ENCODE data around the gene VPS37B. TPM values are rescaled to one million over a fixed set of nuclear protein-coding genes. Genes with fewer than 3 reads are reported as not detected.

VPS37B gene
- total RNA-seq, 2 donors from 2014 or later, result 22.7 to 24.1 TPM

DNA sequence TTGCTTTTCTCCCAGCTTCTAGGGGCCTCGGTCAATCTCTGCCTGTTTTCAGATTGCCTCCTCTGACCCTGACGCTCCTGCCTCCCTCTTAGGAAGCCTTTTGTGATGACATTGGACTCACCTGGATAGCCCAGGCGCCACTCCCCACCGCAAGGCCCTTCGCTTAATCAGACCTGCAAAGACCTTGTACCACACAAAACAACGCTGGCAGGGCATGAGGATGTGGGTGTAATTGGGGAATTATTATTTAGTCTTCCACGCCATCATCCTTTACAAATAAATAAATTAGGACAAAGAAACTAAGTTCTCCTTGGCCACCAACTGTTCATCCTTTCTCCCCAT lies 7.7 kb upstream of the VPS37B start:
- no peak overlapping the region for H3K27ac ChIP-seq (ENCODE audit: low read depth, low read length)
- H3K9me3 Mint-ChIP-seq, result peaks cover 4% of the 10 kb centered on the region
- no peaks in the 10 kb centered on the region for H3K9me3 ChIP-seq (ENCODE audit: control insufficient read depth, low read length)
- no peaks in the 10 kb centered on the region for H3K36me3 ChIP-seq (ENCODE audit: control insufficient read depth, insufficient read depth, low read length)
- WGBS, 2 experiments (ENCODE audit: insufficient coverage in 1 of 2, insufficient read length in 1 of 2), result 22 to 81% methylated on average over 2 to 6 of the region's 7 CpGs
- DNase-seq, result peak; percentile 62
- H3K4me3 Mint-ChIP-seq, result no peak overlapping the region
- no peaks in the 10 kb centered on the region for H3K36me3 Mint-ChIP-seq (ENCODE audit: low read depth)
- peaks cover 3% of the 10 kb centered on the region for H3K27me3 Mint-ChIP-seq (ENCODE audit: insufficient read depth)
- no peak overlapping the region for H3K4me3 ChIP-seq (ENCODE audit: low read length)
- no peaks in the 10 kb centered on the region for H3K4me1 ChIP-seq (ENCODE audit: control insufficient read depth, insufficient read depth, low read length)
- TF ChIP-seq, protein P1, sequence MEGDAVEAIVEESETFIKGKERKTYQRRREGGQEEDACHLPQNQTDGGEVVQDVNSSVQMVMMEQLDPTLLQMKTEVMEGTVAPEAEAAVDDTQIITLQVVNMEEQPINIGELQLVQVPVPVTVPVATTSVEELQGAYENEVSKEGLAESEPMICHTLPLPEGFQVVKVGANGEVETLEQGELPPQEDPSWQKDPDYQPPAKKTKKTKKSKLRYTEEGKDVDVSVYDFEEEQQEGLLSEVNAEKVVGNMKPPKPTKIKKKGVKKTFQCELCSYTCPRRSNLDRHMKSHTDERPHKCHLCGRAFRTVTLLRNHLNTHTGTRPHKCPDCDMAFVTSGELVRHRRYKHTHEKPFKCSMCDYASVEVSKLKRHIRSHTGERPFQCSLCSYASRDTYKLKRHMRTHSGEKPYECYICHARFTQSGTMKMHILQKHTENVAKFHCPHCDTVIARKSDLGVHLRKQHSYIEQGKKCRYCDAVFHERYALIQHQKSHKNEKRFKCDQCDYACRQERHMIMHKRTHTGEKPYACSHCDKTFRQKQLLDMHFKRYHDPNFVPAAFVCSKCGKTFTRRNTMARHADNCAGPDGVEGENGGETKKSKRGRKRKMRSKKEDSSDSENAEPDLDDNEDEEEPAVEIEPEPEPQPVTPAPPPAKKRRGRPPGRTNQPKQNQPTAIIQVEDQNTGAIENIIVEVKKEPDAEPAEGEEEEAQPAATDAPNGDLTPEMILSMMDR (conservative IDR thresholded peaks at IDR 0.05), result no peak
- H3K27me3 ChIP-seq (ENCODE audit: control insufficient read depth, insufficient read depth, low read length, poor library complexity, severe bottlenecking), result no peaks in the 10 kb centered on the region
- peaks cover 10% of the 10 kb centered on the region for H3K4me1 Mint-ChIP-seq
- H3K27ac Mint-ChIP-seq, result no peak overlapping the region
- no peak overlapping the region for H3K9ac ChIP-seq (ENCODE audit: extremely low read depth, low read length, poor library complexity, severe bottlenecking)

GRCh38 chr12:122902854-122903692 lies 7.1 kb upstream of the VPS37B start:
- peaks cover 4% of the 10 kb centered on the region for H3K9me3 Mint-ChIP-seq

DNA sequence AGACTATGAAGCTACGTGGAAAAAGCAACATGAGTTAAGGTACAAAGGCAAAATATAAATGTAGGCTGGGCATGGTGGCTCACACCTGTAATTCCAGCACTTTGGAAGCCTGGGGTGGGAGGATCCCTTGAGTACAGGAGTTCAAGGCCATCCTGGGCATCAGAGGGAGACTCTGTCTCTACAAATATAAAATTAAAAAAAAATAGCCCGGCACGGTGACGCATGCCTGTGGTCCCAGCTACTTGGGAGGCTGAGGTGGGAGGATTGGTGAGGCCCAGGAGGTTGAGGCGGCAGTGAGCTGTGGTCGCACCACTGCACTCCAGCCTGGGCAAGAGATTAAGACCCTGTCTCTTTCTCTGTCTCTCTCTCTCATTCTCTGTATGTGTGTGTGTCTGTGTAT lies 4.0 kb upstream of the VPS37B start:
- TF ChIP-seq, protein P1 (conservative IDR thresholded peaks at IDR 0.05), result no peak
- H3K36me3 Mint-ChIP-seq (ENCODE audit: low read depth), result no peaks in the 10 kb centered on the region
- no peak overlapping the region for H3K4me3 Mint-ChIP-seq
- Histone ChIP-seq H3K9me3 (ENCODE audit: control insufficient read depth, low read length) (no peaks in the 10 kb centered on the region), H3K9ac (ENCODE audit: extremely low read depth, low read length, poor library complexity, severe bottlenecking) (no peak overlapping the region), H3K4me3 (ENCODE audit: low read length) (no peak overlapping the region), H3K4me1 (ENCODE audit: control insufficient read depth, insufficient read depth, low read length) (peaks cover under 1% of the 10 kb centered on the region), H3K27me3 (ENCODE audit: control insufficient read depth, insufficient read depth, low read length, poor library complexity, severe bottlenecking) (peaks cover 5% of the 10 kb centered on the region), H3K27ac (ENCODE audit: low read depth, low read length) (no peak overlapping the region), H3K36me3 (ENCODE audit: control insufficient read depth, insufficient read depth, low read length) (no peaks in the 10 kb centered on the region)
- peaks cover 38% of the 10 kb centered on the region for H3K27me3 Mint-ChIP-seq (ENCODE audit: insufficient read depth)
- H3K27ac Mint-ChIP-seq, result no peak overlapping the region
- DNase-seq, result no peak
- peaks cover 15% of the 10 kb centered on the region for H3K4me1 Mint-ChIP-seq
- WGBS, 2 experiments (ENCODE audit: insufficient coverage in 1 of 2, insufficient read length in 1 of 2), result 96 to 100% methylated on average over 1 to 6 of the region's 6 CpGs
- H3K9me3 Mint-ChIP-seq, result peaks cover 7% of the 10 kb centered on the region

More at GRCh38 chr12:122902854-122903692, 7.1 kb upstream of the VPS37B start:
- DNase-seq, result no peak
- no peaks in the 10 kb centered on the region for H3K4me1 ChIP-seq (ENCODE audit: control insufficient read depth, insufficient read depth, low read length)
- TF ChIP-seq, protein P1 (conservative IDR thresholded peaks at IDR 0.05), result no peak
- H3K9ac ChIP-seq (ENCODE audit: extremely low read depth, low read length, poor library complexity, severe bottlenecking), result no peak overlapping the region
- Mint-ChIP-seq H3K27ac (no peak overlapping the region), H3K27me3 (ENCODE audit: insufficient read depth) (peaks cover 9% of the 10 kb centered on the region), H3K4me3 (no peak overlapping the region), H3K36me3 (ENCODE audit: low read depth) (no peaks in the 10 kb centered on the region), H3K4me1 (peaks cover 10% of the 10 kb centered on the region)
- H3K9me3 ChIP-seq (ENCODE audit: control insufficient read depth, low read length), result no peaks in the 10 kb centered on the region
- 57 to 62% methylated on average over 5 to 10 of the region's 10 CpGs for WGBS, 2 experiments (ENCODE audit: insufficient coverage in 1 of 2, insufficient read length in 1 of 2)
- no peak overlapping the region for H3K4me3 ChIP-seq (ENCODE audit: low read length)
- H3K36me3 ChIP-seq (ENCODE audit: control insufficient read depth, insufficient read depth, low read length), result no peaks in the 10 kb centered on the region
- H3K27me3 ChIP-seq (ENCODE audit: control insufficient read depth, insufficient read depth, low read length, poor library complexity, severe bottlenecking), result peaks cover 5% of the 10 kb centered on the region
- H3K27ac ChIP-seq (ENCODE audit: low read depth, low read length), result no peak overlapping the region
